NCI-H1417 treated with DMSO at 0.1 percent for 48 hours (cell line): Measurements from ENCODE around the gene IZUMO4.
"Not testable (repeated sequence)": the region's sequence is repeated elsewhere in the genome, so short reads cannot be mapped to it uniquely, and the experiment has no call there.

Experiments
- DNase-seq: peaks from one replicate; lab custom pipeline; 2025; lab: John Stamatoyannopoulos, UW

Gene IZUMO4

DNA sequence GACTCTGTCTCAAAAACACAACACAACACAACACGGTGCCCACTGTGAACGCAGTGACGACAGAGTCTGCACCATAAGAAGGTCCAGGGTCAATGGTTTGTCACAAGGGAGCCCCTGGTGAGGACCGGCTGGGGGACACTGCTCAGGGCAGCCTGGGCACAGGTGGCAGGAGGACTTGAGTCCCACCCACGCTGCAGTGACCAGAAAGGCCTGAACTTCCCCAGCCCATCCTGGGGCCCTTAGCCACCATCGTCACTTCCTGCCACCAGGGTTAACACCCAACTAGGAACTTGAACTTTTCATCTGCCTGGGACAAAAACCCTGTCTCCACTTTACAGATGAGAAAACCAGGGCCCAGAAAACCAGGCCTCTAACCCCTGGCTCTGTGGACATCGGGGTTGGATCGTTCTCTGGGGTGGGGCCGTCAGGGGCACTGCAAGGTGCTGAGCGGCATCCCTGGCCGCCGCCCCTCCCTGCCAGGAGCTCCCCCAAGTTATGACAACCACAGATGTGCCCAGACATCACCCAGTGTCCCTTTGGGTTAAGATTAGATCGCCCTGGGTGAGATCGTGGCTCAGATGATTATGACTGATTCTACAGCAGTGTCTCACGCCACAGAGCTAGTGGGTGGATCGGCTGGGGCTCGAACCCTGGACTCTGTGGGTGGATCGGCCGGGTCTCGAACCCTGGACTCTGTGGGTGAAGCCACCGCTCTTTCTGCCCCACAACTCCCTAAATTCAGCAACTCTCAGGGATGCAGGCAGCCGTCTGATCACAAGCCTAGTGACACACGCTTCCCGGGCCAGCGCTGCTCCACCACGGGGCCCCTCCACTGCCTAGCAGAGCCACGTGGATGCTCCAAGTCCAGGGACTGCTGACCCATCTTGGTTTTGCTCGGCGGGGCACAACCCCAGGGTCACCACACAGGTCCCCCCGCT is 14.6 kb upstream of the IZUMO4 start:
- no peak for DNase-seq

DNA sequence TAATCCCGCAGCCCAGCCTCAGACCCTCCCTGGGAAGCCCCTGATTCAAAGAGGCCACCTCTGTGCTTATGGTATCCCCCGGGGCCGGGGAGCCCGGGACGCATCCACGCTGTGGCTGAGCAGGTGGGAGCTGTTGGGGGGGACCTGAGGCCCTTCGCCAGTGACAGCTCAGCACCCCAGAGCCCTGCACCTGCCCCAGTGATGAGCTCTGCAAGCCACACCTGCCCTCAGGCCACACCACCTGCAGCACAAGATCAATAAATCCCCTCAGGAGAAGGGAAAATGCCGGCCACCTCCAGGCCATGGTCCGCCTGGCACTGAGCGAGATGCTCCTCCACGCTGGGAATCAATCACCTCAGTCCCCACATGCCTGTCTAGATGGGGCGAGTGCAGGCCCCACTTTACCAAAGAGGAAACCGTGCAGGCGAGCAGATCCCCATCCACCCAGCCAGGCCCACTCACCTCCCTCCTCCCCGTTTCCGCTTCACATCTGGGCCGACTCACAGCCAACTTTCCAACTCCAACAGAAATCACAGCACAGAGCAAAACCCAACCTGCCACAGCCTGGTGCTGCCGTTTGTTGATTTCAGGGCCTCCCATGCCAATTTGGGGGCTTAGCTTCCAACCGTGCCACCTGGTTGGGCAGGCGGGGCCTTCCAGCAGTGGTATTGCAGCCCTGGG is 13.4 kb upstream of the IZUMO4 start:
- DNase-seq = no peak

DNA sequence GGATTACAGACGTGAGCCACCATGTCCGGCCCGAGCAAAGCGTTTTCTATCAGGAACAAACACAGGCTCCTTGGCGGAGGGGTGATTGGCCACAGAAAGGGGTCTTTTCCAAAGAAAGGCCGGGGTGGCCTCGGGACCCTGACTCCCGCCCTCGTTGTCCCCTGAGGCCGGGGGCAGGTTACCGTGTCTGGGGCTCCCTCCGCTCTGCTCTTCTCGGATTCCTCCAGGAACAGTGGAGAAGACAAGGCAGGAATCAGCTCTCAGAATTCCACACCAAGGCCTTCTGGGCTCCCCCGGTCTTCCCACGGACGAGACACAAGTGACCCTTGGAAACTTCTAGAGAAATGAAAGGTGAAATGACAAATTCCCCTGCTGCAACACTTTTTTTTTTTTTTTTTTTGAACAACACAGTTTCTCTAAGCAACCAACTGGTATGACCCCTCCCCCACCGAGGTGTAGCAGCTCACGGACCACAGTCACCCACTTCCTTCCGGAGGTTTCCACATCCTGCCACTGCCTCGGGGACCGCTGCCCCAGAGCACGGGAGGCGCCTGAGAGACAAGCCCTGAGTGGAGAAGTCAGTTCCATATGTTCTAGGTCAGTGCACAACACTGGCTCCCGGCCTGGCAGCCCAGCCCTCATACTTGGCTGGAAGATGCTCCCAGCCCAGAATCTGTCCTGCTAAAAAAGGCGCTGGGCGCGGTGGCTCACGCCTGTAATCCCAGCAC is 11.6 kb upstream of the IZUMO4 start:
- no peak for DNase-seq

DNA sequence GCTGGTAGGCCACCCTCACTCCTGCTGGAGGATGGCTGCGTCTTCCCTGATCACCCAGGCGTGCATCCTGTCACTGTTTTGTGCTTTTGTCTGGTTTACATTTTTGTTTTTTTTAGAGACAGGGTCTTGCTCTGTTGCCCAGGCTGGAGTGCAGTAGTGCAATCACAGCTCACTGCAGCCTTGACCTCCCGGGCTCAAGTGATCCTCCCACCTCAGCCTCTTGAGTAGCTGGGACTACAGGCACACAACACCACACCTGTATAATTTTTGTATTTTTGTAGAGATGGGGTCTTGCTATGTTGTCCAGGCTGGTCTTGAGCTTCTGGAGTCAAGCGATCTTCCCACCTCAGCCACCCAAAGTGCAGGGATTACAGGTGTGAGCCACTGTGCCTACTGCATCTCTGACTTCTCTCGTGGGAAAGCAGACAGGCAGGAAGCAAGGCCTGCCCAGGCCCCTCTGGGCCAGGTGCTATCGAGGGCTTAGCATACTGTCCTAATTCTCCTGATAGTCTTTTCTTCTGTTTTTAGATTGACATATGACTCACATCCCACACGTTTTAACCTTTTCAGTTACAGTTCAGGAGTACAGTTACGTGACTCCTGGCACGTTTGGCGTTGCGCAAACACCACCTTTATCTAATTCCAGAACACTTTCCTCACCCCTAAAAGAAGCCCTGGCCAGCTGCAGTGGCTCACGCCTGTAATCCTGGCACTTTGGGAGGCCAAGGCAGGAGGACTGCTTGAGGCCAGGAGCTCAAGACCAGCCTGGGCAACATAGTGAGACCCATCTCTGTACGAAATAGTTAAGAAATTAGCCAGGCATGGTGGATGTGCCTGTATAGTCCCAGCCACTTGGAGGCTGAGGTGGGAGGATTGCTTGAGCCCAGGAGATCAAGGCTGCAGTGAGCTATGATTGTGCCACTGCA is 9.8 kb upstream of the IZUMO4 start:
- DNase-seq = not testable (repeated sequence)

DNA sequence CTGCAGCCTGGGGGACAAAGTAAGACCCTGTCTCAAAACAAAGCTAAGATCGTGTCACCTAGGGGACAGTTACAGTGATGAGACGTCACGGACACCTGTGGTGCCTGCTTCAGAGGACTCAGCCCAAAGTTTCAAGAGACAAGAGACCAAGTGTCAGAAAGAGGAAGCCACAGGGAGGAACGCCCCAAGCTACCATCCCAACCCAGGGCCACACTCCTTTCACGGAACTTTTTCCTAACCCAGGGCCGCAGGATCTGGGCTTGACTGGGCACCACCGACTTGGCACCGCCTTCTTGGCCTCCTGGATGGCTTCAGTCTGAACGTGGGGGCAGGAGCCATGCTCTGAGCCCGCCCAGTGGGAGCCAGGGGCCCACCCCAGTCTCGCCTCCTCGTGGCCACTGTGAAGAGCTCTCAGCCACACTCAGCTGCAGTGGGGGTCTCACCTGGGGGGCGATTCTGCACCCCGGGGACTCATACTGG is 9.1 kb upstream of the IZUMO4 start:
- no peak for DNase-seq

DNA sequence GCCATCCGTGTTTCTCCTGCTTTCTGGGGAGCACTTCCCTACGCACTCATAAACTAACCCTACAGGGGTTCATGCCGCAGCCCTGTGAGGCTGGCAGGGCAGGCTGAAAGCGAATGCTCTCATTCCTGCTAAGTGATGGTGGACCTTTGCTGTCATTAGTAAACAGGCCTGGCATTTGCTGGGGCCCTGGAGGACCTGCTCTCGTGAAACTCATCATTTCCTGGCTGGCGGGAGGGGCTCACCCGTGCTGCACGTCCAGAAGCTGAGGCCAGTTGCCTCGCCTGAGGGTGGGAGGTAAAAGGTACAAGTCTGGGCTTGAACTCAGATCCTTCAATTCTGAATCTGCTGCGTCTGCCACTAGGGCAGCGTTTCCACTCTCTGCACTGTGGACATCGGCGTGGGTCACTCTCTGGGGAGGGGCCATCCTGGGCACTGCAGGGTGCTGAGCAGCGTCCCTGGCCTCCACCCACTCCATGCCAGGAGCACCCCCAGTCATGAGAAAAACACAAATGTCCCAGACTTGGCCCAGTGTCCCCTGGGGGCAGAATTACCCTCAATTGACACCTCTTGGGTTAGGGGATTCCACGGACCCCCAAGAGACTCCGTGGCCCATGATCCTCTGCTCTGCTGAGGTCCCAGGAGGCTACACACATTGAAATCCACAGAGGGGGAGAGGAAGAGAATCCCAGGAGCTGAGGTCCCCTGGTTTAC is 7.6 kb upstream of the IZUMO4 start:
- no peak for DNase-seq

DNA sequence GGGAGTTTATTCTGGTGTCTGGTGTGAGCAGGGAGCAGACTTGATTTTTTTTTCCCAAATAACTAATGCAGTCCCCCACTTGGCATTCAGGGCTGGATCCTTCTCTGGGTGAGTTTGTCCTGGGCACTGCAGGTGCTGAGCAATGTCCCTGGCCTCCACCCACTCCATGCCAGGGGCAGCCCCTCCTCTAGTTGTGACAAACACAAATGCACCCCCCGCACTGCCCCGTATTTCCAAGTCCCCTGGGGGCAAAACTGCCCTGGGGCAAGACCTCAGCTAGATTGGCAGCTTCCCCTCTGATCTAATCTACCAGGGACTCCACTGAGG is 7.0 kb upstream of the IZUMO4 start:
- DNase-seq = no peak

DNA sequence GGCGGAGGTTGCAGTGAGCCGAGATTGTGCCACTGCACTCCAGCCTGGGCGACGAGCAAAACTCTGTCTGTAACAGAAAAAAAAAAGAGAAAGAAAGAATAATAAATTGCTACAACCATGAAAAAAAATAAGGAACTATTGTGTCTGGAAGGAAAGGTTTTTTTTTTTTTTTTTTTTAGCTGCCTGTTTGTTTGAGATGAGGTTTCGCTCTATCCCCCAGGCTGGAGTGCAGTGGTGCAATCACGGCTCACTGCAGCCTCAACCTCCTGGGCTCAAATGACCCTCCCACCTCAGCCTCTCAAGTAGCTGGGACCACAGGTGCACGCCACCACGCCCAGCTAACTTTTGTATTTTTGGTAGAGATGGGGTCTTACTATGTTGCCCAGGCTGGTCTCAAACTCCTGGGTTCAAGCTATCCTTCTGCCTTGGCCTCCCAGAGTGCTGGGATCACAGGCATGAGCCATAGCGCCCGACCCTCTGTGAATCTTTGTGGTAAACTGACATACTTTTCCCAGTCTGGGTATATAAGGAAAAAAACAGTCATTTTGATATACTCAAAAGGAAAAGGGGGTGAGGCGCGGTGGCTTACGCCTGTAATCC is 4.7 kb upstream of the IZUMO4 start:
- not testable (repeated sequence) for DNase-seq

DNA sequence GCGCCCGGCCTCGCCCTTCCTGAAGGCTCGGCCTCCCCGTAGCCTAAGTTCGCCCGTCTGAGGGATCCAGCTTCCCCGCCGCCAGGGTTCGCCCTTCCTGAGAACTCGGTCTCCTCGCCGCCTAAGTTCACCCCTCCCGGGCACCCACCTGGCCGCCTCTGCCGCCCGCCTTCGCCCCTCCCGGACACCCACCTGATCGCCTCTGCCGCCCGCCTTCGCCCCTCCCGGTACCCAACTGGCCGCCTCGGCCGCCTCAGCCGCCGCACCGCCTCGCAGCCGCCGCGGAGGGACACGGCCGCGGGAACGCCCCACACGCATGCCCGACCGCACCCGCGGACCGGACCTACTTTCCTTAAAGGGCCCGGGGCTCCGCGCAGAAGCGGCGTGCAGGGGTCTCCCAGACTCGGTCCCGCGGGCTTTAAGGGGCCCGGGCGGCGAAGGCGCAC is 658 bp upstream of the IZUMO4 start, which contains the start of gene MOB3A:
MOB3A (minus strand) TSS at position 293 of the 446 bp plus-strand sequence. CDS start 17,766 bp downstream, outside the sequence.
- peak; percentile 71 for DNase-seq

DNA sequence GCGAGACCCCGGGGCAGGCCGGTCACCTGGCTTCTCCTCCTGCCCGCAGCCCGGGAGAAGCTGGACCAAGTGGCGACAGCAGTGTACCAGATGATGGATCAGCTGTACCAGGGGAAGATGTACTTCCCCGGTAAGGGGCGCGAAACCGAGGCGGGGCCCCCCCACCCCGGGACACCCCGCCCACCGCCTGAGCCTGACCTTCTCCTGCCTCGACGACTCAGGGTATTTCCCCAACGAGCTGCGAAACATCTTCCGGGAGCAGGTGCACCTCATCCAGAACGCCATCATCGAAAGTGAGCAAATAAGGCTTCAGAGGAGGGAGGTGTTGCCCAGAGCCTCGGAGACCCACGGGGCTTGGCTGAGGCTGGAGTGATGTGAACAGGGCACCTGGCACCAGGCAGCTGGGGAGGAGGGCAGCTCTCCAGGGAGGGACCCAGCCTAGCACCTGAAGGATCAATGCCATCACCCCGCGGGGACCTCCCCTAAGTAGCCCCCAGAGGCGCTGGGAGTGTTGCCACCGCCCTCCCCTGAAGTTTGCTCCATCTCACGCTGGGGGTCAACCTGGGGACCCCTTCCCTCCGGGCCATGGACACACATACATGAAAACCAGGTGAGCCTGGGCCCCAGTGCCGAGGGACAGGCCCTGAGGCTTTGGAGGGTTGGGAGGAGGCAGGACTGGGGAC is 629 bp downstream of the IZUMO4 start:
- DNase-seq = no peak

DNA sequence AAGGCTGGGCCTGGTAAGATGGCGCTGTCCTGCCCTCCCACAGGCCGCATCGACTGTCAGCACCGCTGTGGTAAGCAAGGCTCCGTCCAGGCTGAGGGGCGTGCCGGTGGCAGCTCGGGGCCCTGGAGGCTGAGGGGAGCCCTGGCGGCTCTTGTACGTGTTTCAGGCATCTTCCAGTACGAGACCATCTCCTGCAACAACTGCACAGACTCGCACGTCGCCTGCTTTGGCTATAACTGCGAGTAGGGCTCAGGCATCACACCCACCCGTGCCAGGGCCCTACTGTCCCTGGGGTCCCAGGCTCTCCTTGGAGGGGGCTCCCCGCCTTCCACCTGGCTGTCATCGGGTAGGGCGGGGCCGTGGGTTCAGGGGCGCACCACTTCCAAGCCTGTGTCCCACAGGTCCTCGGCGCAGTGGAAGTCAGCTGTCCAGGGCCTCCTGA is 1.2 kb downstream of the IZUMO4 start:
- DNase-seq = no peak

DNA sequence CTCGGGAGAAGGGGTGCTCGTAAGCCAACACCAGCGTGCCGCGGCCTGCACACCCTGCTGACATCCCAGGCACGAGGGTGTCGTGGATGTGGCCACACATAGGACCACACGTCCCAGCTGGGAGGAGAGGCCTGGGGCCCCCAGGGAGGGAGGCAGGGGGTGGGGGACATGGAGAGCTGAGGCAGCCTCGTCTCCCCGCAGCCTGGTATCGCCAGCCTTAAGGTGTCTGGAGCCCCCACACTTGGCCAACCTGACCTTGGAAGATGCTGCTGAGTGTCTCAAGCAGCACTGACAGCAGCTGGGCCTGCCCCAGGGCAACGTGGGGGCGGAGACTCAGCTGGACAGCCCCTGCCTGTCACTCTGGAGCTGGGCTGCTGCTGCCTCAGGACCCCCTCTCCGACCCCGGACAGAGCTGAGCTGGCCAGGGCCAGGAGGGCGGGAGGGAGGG is 2.4 kb downstream of the IZUMO4 start:
- no peak for DNase-seq

DNA sequence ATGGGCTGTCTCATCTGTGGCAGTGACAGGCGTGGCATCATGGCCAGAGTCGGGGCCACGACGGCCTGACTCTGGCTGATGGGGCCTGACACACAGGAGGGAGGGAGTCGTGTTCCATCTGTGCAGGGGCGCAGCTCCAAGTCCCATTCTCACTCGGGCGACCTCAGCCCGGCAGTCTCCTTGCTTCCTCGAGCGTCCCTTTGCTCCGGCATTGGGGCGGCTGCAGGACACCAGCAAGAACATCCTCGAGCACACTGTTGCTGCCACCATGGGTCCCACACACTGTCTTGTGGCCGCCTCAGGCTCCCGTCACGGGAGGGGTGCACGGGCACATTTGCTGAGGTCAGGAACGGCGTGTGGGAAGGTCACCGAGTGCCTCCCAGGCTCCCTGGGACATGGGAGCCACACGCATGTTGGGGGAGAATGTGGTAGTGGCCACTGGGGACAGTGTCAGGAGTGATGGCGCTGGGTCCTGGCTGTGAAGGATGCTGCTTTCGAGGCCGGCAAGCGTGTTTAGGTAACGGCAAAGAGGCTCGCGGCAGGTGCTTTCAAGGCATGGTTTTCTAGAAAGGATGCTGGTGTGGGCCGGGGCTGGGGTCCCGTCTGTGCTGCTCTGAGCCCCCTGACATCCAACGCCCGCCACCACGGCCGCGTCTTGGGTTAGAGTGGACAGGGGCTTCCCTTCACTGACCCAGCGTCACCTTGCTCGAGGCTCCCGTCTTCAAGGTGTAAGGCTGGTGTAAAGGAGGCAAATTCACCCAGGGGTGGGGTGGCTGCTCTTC is 3.4 kb downstream of the IZUMO4 start:
- DNase-seq = no peak

DNA sequence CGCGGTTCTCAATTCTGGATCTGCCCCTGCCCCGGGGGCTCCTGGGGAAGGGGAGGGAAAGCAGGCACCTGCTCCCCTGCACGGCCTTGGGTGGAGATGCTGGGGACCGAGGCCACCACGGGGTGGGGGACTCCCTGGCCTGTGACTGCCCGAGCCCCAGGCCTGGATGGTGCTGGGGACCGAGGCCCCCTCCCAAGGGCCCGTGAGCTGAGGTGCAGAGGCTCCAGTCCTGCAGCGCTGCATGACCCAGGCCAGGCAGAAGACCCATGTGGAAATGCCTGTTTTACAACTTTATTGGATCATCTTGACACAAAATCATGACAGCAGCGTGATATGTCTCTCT is 4.0 kb downstream of the IZUMO4 start:
- DNase-seq = no peak

DNA sequence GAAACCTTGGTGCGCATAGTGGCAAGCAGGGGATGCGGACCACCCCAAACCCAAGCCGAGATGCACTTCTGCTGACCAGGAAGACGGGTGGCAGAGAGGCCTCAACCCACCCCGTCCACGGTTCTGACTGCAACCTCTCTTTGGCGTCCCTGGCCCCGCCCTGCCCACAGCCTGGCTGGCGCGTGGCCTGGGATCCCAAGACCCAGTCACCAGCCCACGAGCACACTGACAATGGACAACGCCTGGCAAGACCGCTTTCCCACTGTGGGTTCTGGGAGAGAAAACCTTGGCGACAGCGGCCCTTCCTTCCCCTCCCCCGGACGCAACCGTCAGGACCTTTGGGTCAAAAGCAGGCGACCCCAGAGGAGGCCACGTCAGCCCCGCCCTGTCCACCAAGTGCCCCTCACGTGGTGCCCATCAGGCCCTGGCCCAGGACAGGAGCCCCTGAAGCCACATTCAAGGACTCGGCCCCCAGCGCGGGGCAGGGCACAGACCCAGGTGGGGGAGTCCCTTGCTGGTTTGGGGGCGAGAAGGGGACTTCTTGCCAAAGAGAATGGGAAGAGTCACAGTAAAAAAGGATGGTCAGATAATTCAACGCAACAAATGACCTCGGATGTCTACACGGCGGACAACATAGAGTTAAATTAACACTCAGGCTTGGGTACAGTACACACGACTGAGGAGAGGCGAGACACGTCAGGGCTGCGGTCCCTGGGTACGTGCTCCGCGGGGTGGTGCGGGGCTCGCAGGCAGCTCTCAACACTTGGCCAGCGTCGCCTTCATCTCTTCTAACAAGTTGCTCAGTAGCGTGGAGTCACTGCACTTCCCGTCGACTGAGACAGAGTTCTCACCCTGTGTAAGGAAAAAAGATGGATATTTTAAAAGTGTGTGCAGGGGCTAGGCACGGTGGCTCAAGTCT is 5.0 kb downstream of the IZUMO4 start:
- DNase-seq = no peak

DNA sequence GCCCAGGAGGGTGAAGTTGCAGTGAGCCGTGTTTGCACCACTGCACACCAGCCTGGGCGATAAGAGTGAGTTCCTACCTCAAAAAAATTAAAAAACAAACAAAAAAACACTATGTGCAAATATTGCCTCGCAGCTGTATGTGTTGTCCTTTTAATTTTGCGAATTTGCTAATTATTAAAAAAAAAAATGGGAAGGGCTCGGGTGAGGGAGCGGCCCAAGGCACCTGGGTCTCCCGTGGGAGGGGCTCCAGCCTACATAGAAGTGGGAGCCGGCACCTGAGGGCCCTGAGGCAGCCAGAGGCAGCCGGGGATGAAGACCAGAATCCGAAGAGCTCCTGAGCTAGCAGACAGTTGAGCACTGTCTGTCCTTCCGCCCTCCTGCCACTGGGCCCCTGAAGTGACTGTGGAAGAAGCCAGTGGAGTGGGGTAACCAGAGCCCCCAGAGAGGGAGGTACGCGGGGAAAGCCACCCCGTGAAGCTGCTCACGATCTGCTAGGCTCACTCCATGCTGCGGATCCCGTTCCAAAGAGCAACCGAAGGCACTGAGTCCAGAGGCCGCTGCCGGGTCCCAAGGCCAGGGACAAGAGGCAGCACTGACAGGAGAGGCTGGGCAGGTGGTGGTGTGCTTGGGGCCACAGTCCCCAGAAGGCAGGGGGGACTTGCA is 6.5 kb downstream of the IZUMO4 start:
- no peak for DNase-seq
